HepG2 (cell line): Measurements from ENCODE around the gene NDRG2. TPM values are rescaled to one million over a fixed set of nuclear protein-coding genes. Genes with fewer than 3 reads are reported as not detected.

Source experiments
- CEBPG ChIP-seq: IDR thresholded peaks from 2 replicates; pipeline ENCODE4 v1.6.1; 2016
- IRF9 ChIP-seq: sonication (generic); formaldehyde crosslinking; IDR thresholded peaks from 2 replicates; pipeline ENCODE4 v1.8.0; 2022; ENCODE audit warnings: missing genetic modification reagents, mild to moderate bottlenecking, borderline replicate concordance
- MAF1 ChIP-seq: sonication (generic); formaldehyde crosslinking; IDR thresholded peaks from 2 replicates; pipeline ENCODE4 v1.5.0; 2020; ENCODE audit warnings: missing genetic modification reagents, borderline replicate concordance
- MED13 ChIP-seq: sonication (generic); formaldehyde crosslinking; IDR thresholded peaks from 2 replicates; pipeline ENCODE4 v1.5.0; 2020; ENCODE audit warnings: missing genetic modification reagents
- MED8 ChIP-seq: sonication (generic); formaldehyde crosslinking; IDR thresholded peaks from 2 replicates; pipeline ENCODE4 v1.8.1; 2023; ENCODE audit warnings: mild to moderate bottlenecking, missing genetic modification reagents; ENCODE audit not compliant: insufficient replicate concordance
- NBN ChIP-seq: fragments of 450-650 bp; conservative IDR thresholded peaks from 2 replicates; pipeline ENCODE4 v1.6.1; 2017
- NFIB ChIP-seq: sonication (generic); formaldehyde crosslinking; IDR thresholded peaks from 2 replicates; pipeline ENCODE4 v1.9.0; 2021; ENCODE audit warnings: missing genetic modification reagents, mild to moderate bottlenecking, borderline replicate concordance
- PHF21A ChIP-seq: sonication (generic); formaldehyde crosslinking; IDR thresholded peaks from 2 replicates; pipeline ENCODE4 v1.5.0; 2020; ENCODE audit warnings: mild to moderate bottlenecking, missing genetic modification reagents
- RAD21 ChIP-seq: fragments of 450-650 bp; formaldehyde crosslinking; IDR thresholded peaks from 2 replicates; pipeline ENCODE4 v1.5.0; 2020; ENCODE audit warnings: mild to moderate bottlenecking
- REST ChIP-seq, 2 experiments: IDR thresholded peaks; 2 replicates each; pipeline ENCODE4 v1.6.1; 2011 to 2012; ENCODE audit warnings: low read length in 2 of 2, borderline replicate concordance in 1 of 2, low read depth in 1 of 2, mild to moderate bottlenecking in 1 of 2, moderate library complexity in 1 of 2
- RFXAP ChIP-seq: sonication (generic); formaldehyde crosslinking; IDR thresholded peaks from 2 replicates; pipeline ENCODE4 v1.4.0; 2020; ENCODE audit warnings: missing genetic modification reagents, borderline replicate concordance
- SOX6 ChIP-seq, 2 experiments: fragments of 450-650 bp in 1 of 2; sonication (generic) in 1 of 2; formaldehyde crosslinking in 1 of 2; IDR thresholded peaks; 2 replicates each; pipeline versions ENCODE4 v1.4.0 to v1.6.1; 2017 to 2020; ENCODE audit warnings: antibody characterized with exemption in 1 of 2, mild to moderate bottlenecking in 1 of 2, missing genetic modification reagents in 1 of 2
- SP2 ChIP-seq: sonication (generic); formaldehyde crosslinking; IDR thresholded peaks from 2 replicates; pipeline ENCODE4 v1.5.1; 2020; ENCODE audit warnings: mild to moderate bottlenecking, missing genetic modification reagents
- SUZ12 ChIP-seq: fragments of 150-350 bp; IDR thresholded peaks from 2 replicates; pipeline ENCODE4 v1.6.1; 2014; ENCODE audit warnings: low read depth, low read length
- TBX2 ChIP-seq: sonication (generic); formaldehyde crosslinking; IDR thresholded peaks from 2 replicates; pipeline ENCODE4 v1.5.0; 2020; ENCODE audit warnings: missing genetic modification reagents, mild to moderate bottlenecking, borderline replicate concordance
- ZNF432 ChIP-seq: sonication (generic); formaldehyde crosslinking; IDR thresholded peaks from 2 replicates; pipeline ENCODE4 v1.5.0; 2020; ENCODE audit warnings: missing genetic modification reagents, mild to moderate bottlenecking, borderline replicate concordance
- ZNF451 ChIP-seq: sonication (generic); formaldehyde crosslinking; IDR thresholded peaks from 2 replicates; pipeline ENCODE4 v1.5.0; 2020; ENCODE audit warnings: mild to moderate bottlenecking, missing genetic modification reagents
- ZNF652 ChIP-seq: IDR thresholded peaks from 2 replicates; pipeline ENCODE4 v1.6.1; 2016; ENCODE audit warnings: low read depth, borderline replicate concordance
- ZNF678 ChIP-seq: sonication (generic); formaldehyde crosslinking; IDR thresholded peaks from 2 replicates; pipeline ENCODE4 v1.4.0; 2020; ENCODE audit warnings: mild to moderate bottlenecking, missing genetic modification reagents
- ZNF770 ChIP-seq: sonication (generic); formaldehyde crosslinking; IDR thresholded peaks from 2 replicates; pipeline ENCODE4 v1.5.0; 2020; ENCODE audit warnings: mild to moderate bottlenecking, missing genetic modification reagents
- polyA plus RNA-seq, 8 experiments: library from polyadenylated mRNA; depleted of rRNA in 3 of 8; stranded (reverse) in 7 of 8; unstranded in 1 of 8; fragments of >200 nt; fragmentation: Illumina TruSeq in 4 of 8; extraction: Trizol in 4 of 8; gene quantifications; 2 replicates each; pipeline versions ENCODE4 v1.2.1 to v1.2.3, GENCODE V29; 2011 to 2016; ENCODE audit warnings: low read depth in 4 of 8, missing spikeins in 1 of 8, mixed read lengths in 1 of 8; ENCODE audit not compliant: insufficient read depth in 1 of 8
- total RNA-seq, 5 experiments: library from RNA; depleted of rRNA; stranded (reverse); fragments of >200 nt; fragmentation: Illumina TruSeq; extraction: Trizol; gene quantifications; 2 replicates each; pipeline ENCODE4 v1.2.3, GENCODE V29; 2016; ENCODE audit warnings: low read depth in 1 of 5
- TF ChIP-seq, protein P1 (sequence below): IDR thresholded peaks from 2 replicates; pipeline ENCODE4 v1.6.1; 2016; ENCODE audit warnings: mild to moderate bottlenecking, missing biosample characterization, missing genetic modification reagents
- TF ChIP-seq, protein P2 (sequence below): sonication (generic); formaldehyde crosslinking; IDR thresholded peaks from 2 replicates; pipeline ENCODE4 v1.4.0; 2020; ENCODE audit warnings: missing genetic modification reagents

NDRG2 gene
- total and polyA plus RNA-seq, 2 of the 13 experiments (the other 11 are each of a cell fraction or from before 2014, with no cell fraction given), result 27.2 to 189 TPM

- no peak for TF ChIP-seq SOX6 (IDR thresholded peaks at IDR 0.05)
- TF ChIP-seq SOX6 (CRISPR knock-in tag; IDR thresholded peaks at IDR 0.05), result no peak
- no peak for TF ChIP-seq SUZ12
- TF ChIP-seq MED13 (CRISPR knock-in tag), result no peak
- TF ChIP-seq, protein P1, sequence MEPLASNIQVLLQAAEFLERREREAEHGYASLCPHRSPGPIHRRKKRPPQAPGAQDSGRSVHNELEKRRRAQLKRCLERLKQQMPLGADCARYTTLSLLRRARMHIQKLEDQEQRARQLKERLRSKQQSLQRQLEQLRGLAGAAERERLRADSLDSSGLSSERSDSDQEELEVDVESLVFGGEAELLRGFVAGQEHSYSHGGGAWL, result peak; percentile 47; the same call in 1 of the 2 replicates
- TF ChIP-seq NFIB (CRISPR knock-in tag), result no peak
- TF ChIP-seq REST (IDR thresholded peaks at IDR 0.05; ENCODE audit: borderline replicate concordance in 1 of 2, low read depth in 1 of 2, low read length in 2 of 2), result no peak
- no peak for TF ChIP-seq ZNF652
- TF ChIP-seq ZNF451 (CRISPR knock-in tag), result no peak
- TF ChIP-seq RFXAP (CRISPR knock-in tag), result 0 out of 2 replicates have a peak, but pooled peaks have one; percentile 50
- no peak for TF ChIP-seq MAF1 (CRISPR knock-in tag)
- TF ChIP-seq CEBPG, result no peak
- TF ChIP-seq IRF9 (CRISPR knock-in tag), result no peak
- peak; percentile 71 for TF ChIP-seq PHF21A (CRISPR knock-in tag)
- TF ChIP-seq MED8 (CRISPR knock-in tag), result no peak
- TF ChIP-seq ZNF770, result peak; percentile 89; the same call in 1 of the 2 replicates
- no peak; the same call in 1 of the 2 replicates for TF ChIP-seq ZNF432 (CRISPR knock-in tag)
- TF ChIP-seq NBN, result no peak
- TF ChIP-seq ZNF678, result no peak
- no peak for TF ChIP-seq SP2 (CRISPR knock-in tag)
- TF ChIP-seq, protein P2, sequence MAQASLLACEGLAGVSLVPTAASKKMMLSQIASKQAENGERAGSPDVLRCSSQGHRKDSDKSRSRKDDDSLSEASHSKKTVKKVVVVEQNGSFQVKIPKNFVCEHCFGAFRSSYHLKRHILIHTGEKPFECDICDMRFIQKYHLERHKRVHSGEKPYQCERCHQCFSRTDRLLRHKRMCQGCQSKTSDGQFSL (CRISPR knock-in tag), result no peak
- no peak for TF ChIP-seq TBX2
- TF ChIP-seq RAD21 (CRISPR knock-in tag), result peak; percentile 87
These were observed 43.9 kb upstream of the NDRG2 start (continued) for GRCh38 chr14:21068521-21069387.
